ENCODE results near the gene HAP1. TPM values are rescaled to one million over a fixed set of nuclear protein-coding genes. Genes with fewer than 3 reads are reported as not detected.

Gene HAP1
- total and polyA plus RNA-seq, 4 donors, result 0.06 TPM; not detected in 3

- no peaks in the 10 kb centered on the region for H3K9me3 ChIP-seq (ENCODE audit: control insufficient read depth, low read length)
- no peak overlapping the region for H3K4me3 ChIP-seq (ENCODE audit: low read length in 2 of 2)
- DNase-seq, result no peak
- WGBS, 2 donors, result 67 to 69% methylated on average over 17 of the region's 17 CpGs
- H3K4me1 ChIP-seq (ENCODE audit: control insufficient read depth in 1 of 2, insufficient read depth in 2 of 2, low read length in 2 of 2), result no peaks in the 10 kb centered on the region
- ATAC-seq (ENCODE audit: low FRiP score), result no peak
- no peaks in the 10 kb centered on the region for H3K36me3 ChIP-seq (ENCODE audit: control insufficient read depth in 1 of 2, insufficient read depth in 2 of 2, low read length in 1 of 2)
- no peak overlapping the region for H3K27ac ChIP-seq (ENCODE audit: low read depth in 1 of 2, low read length in 2 of 2)
- peaks cover 0 to 3% of the 10 kb centered on the region in 2 donors for H3K27me3 ChIP-seq (ENCODE audit: control insufficient read depth in 1 of 2, insufficient read depth in 2 of 2, low read length in 1 of 2)
- intact Hi-C loops (cut with DNase I), result no loop called here
Measured at GRCh38 chr17:41736983-41737679, 2.7 kb upstream of the HAP1 start.

- no peaks in the 10 kb centered on the region for H3K36me3 ChIP-seq (ENCODE audit: control insufficient read depth in 1 of 2, insufficient read depth in 2 of 2, low read length in 1 of 2)
- WGBS, 2 donors, result 90 to 93% methylated on average over 4 of the region's 4 CpGs
- intact Hi-C loops (cut with DNase I), result no loop called here
- no peak overlapping the region for H3K27ac ChIP-seq (ENCODE audit: low read depth in 1 of 2, low read length in 2 of 2)
- DNase-seq (no peak), ATAC-seq (ENCODE audit: low FRiP score) (no peak)
- H3K27me3 ChIP-seq (ENCODE audit: control insufficient read depth in 1 of 2, insufficient read depth in 2 of 2, low read length in 1 of 2), result peaks cover 0 to 3% of the 10 kb centered on the region in 2 donors
- no peaks in the 10 kb centered on the region for H3K9me3 ChIP-seq (ENCODE audit: control insufficient read depth, low read length)
- no peak overlapping the region for H3K4me3 ChIP-seq (ENCODE audit: low read length in 2 of 2)
- no peaks in the 10 kb centered on the region for H3K4me1 ChIP-seq (ENCODE audit: control insufficient read depth in 1 of 2, insufficient read depth in 2 of 2, low read length in 2 of 2)
Measured at GRCh38 chr17:41735744-41736143, 1.3 kb upstream of the HAP1 start.

DNA sequence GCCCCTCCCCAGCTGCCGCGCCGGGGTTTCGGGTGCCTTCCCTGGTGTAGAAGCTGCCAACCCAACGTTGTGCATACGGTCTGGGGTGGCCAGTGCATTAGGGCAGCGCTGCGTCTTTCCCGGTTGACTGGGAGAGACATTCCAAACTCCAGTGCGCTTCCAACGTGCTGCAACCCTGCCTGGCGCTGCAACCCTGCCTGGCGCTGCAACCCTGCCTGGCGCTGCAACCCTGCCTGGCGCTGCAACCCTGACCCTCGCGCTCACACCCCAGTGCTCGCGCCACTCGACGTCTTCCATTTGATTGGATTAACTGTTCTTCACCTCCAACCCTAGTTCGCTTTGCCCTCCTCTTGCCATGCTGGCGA, 488 bp upstream of the HAP1 start:
- 3% methylated on average over 23 of the region's 23 CpGs for WGBS, 2 donors
- intact Hi-C loops (cut with DNase I), result no loop called here
- Histone ChIP-seq H3K9me3 (ENCODE audit: control insufficient read depth, low read length) (no peaks in the 10 kb centered on the region), H3K36me3 (ENCODE audit: control insufficient read depth in 1 of 2, insufficient read depth in 2 of 2, low read length in 1 of 2) (no peaks in the 10 kb centered on the region), H3K4me3 (ENCODE audit: low read length in 2 of 2) (no peak overlapping the region), H3K27me3 (ENCODE audit: control insufficient read depth in 1 of 2, insufficient read depth in 2 of 2, low read length in 1 of 2) (peaks cover 0 to 3% of the 10 kb centered on the region in 2 donors), H3K4me1 (ENCODE audit: control insufficient read depth in 1 of 2, insufficient read depth in 2 of 2, low read length in 2 of 2) (no peaks in the 10 kb centered on the region), H3K27ac (ENCODE audit: low read depth in 1 of 2, low read length in 2 of 2) (no peak overlapping the region)
- ATAC-seq (ENCODE audit: low FRiP score), result no peak
- no peak for DNase-seq

- DNase-seq (no peak), ATAC-seq (ENCODE audit: low FRiP score) (no peak)
- Histone ChIP-seq H3K4me1 (ENCODE audit: control insufficient read depth in 1 of 2, insufficient read depth in 2 of 2, low read length in 2 of 2) (no peaks in the 10 kb centered on the region), H3K27ac (ENCODE audit: low read depth in 1 of 2, low read length in 2 of 2) (no peak overlapping the region), H3K4me3 (ENCODE audit: low read length in 2 of 2) (no peak overlapping the region), H3K9me3 (ENCODE audit: control insufficient read depth, low read length) (no peaks in the 10 kb centered on the region), H3K27me3 (ENCODE audit: control insufficient read depth in 1 of 2, insufficient read depth in 2 of 2, low read length in 1 of 2) (peaks cover 0 to 3% of the 10 kb centered on the region in 2 donors), H3K36me3 (ENCODE audit: control insufficient read depth in 1 of 2, insufficient read depth in 2 of 2, low read length in 1 of 2) (no peaks in the 10 kb centered on the region)
- 8 to 10% methylated on average over 36 to 40 of the region's 40 CpGs for WGBS, 2 donors
- intact Hi-C loops (cut with DNase I), result no loop called here
Measured at GRCh38 chr17:41733348-41734138, 900 bp downstream of the HAP1 start.

DNA sequence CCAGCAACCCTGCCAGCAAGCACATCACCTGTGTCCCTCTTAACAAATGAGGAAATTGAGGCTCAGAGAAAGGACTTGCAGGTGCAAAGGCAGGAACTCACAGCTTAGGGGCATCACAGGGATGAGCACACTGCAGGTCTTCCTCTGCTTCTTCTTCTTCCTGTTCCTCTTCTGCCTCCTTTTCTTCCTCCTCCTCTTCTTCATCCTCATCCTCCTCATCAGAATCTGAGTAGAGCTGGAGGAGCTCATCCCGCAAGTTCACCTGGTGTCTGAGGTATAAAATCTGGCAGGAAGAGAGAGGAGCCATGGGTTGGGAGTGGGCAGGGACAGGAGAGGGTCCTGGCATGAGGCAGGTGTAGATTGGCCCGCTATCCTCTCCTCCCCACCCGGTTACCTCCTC, 2.6 kb downstream of the HAP1 start:
- Histone ChIP-seq H3K36me3 (ENCODE audit: control insufficient read depth in 1 of 2, insufficient read depth in 2 of 2, low read length in 1 of 2) (no peaks in the 10 kb centered on the region), H3K27me3 (ENCODE audit: control insufficient read depth in 1 of 2, insufficient read depth in 2 of 2, low read length in 1 of 2) (peaks cover 0 to 3% of the 10 kb centered on the region in 2 donors), H3K27ac (ENCODE audit: low read depth in 1 of 2, low read length in 2 of 2) (no peak overlapping the region), H3K4me1 (ENCODE audit: control insufficient read depth in 1 of 2, insufficient read depth in 2 of 2, low read length in 2 of 2) (no peaks in the 10 kb centered on the region), H3K9me3 (ENCODE audit: control insufficient read depth, low read length) (no peaks in the 10 kb centered on the region), H3K4me3 (ENCODE audit: low read length in 2 of 2) (no peak overlapping the region)
- WGBS, 2 donors, result 41 to 43% methylated on average over 3 of the region's 3 CpGs
- ATAC-seq (ENCODE audit: low FRiP score) (no peak), DNase-seq (no peak)
- intact Hi-C loops (cut with DNase I), result no loop called here

GRCh38 chr17:41730479-41730878, 4.0 kb downstream of the HAP1 start:
- H3K36me3 ChIP-seq (ENCODE audit: control insufficient read depth in 1 of 2, insufficient read depth in 2 of 2, low read length in 1 of 2), result no peaks in the 10 kb centered on the region
- no peak for DNase-seq
- H3K4me3 ChIP-seq (ENCODE audit: low read length in 2 of 2), result no peak overlapping the region
- H3K4me1 ChIP-seq (ENCODE audit: control insufficient read depth in 1 of 2, insufficient read depth in 2 of 2, low read length in 2 of 2), result no peaks in the 10 kb centered on the region
- intact Hi-C loops (cut with DNase I), result no loop called here
- no peak for ATAC-seq (ENCODE audit: low FRiP score)
- no peaks in the 10 kb centered on the region for H3K9me3 ChIP-seq (ENCODE audit: control insufficient read depth, low read length)
- WGBS, 2 donors, result 43 to 50% methylated on average over 4 of the region's 4 CpGs
- H3K27me3 ChIP-seq (ENCODE audit: control insufficient read depth in 1 of 2, insufficient read depth in 2 of 2, low read length in 1 of 2), result peaks cover 0 to 3% of the 10 kb centered on the region in 2 donors
- H3K27ac ChIP-seq (ENCODE audit: low read depth in 1 of 2, low read length in 2 of 2), result no peak overlapping the region

DNA sequence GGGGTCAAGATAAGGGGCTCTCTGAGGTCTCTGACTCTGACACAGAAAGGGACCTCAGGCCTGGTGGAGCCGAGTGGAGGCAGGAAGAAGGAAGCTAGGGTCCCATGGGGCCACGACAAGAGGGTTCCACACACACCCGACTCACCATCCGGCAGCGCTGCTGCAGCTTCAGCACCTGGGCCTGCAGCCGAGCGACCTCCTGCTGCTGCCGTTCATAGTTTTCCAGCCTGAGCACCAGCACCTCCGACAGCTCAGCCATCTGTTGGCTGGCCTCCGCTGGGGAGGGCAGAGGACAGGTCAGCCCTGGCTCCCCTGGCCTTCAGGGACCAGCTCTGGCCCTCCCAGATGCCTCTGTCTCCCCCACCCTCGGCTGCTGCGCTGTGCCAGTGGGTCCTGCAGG, 6.4 kb downstream of the HAP1 start:
- no peaks in the 10 kb centered on the region for H3K9me3 ChIP-seq (ENCODE audit: control insufficient read depth, low read length)
- 77 to 78% methylated on average over 12 of the region's 12 CpGs for WGBS, 2 donors
- H3K36me3 ChIP-seq (ENCODE audit: control insufficient read depth in 1 of 2, insufficient read depth in 2 of 2, low read length in 1 of 2), result no peaks in the 10 kb centered on the region
- no peak overlapping the region for H3K27ac ChIP-seq (ENCODE audit: low read depth in 1 of 2, low read length in 2 of 2)
- ATAC-seq (ENCODE audit: low FRiP score) (no peak), DNase-seq (no peak)
- intact Hi-C loops (cut with DNase I), result no loop called here
- H3K4me1 ChIP-seq (ENCODE audit: control insufficient read depth in 1 of 2, insufficient read depth in 2 of 2, low read length in 2 of 2), result no peaks in the 10 kb centered on the region
- H3K4me3 ChIP-seq (ENCODE audit: low read length in 2 of 2), result no peak overlapping the region
- no peaks in the 10 kb centered on the region for H3K27me3 ChIP-seq (ENCODE audit: control insufficient read depth in 1 of 2, insufficient read depth in 2 of 2, low read length in 1 of 2)

DNA sequence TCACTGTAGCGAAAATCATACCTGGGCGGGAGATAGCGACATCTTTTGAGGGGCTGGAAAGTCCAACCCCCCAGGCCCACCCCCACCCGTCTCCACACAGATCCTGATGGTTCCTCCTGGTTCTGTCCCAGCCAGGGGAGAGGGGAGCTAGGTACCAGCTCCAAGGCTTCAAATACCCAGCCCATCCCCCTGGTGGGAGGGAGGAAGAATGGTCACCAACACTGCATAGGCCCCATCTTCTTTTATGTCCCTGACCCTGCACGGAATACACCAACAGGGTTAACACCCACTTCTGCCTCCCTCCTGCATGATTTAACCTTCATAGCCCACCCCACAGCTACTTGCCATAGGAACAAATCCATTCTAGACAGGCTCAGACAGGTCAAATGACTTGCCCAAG, 9.3 kb downstream of the HAP1 start:
- 88 to 89% methylated on average over 5 of the region's 5 CpGs for WGBS, 2 donors
- Histone ChIP-seq H3K9me3 (ENCODE audit: control insufficient read depth, low read length) (no peaks in the 10 kb centered on the region), H3K4me1 (ENCODE audit: control insufficient read depth in 1 of 2, insufficient read depth in 2 of 2, low read length in 2 of 2) (no peaks in the 10 kb centered on the region), H3K27me3 (ENCODE audit: control insufficient read depth in 1 of 2, insufficient read depth in 2 of 2, low read length in 1 of 2) (no peaks in the 10 kb centered on the region), H3K27ac (ENCODE audit: low read depth in 1 of 2, low read length in 2 of 2) (no peak overlapping the region), H3K4me3 (ENCODE audit: low read length in 2 of 2) (no peak overlapping the region), H3K36me3 (ENCODE audit: control insufficient read depth in 1 of 2, insufficient read depth in 2 of 2, low read length in 1 of 2) (no peaks in the 10 kb centered on the region)
- DNase-seq, result no peak
- ATAC-seq (ENCODE audit: low FRiP score), result no peak
- intact Hi-C loops (cut with DNase I), result no loop called here

GRCh38 chr17:41724476-41725050, 9.9 kb downstream of the HAP1 start:
- 73 to 75% methylated on average over 16 to 17 of the region's 17 CpGs for WGBS, 2 donors
- DNase-seq (no peak), ATAC-seq (ENCODE audit: low FRiP score) (no peak)
- H3K4me1 ChIP-seq (ENCODE audit: control insufficient read depth in 1 of 2, insufficient read depth in 2 of 2, low read length in 2 of 2), result no peaks in the 10 kb centered on the region
- H3K4me3 ChIP-seq (ENCODE audit: low read length in 2 of 2), result no peak overlapping the region
- no peak overlapping the region for H3K27ac ChIP-seq (ENCODE audit: low read depth in 1 of 2, low read length in 2 of 2)
- H3K36me3 ChIP-seq (ENCODE audit: control insufficient read depth in 1 of 2, insufficient read depth in 2 of 2, low read length in 1 of 2), result no peaks in the 10 kb centered on the region
- no peaks in the 10 kb centered on the region for H3K27me3 ChIP-seq (ENCODE audit: control insufficient read depth in 1 of 2, insufficient read depth in 2 of 2, low read length in 1 of 2)
- H3K9me3 ChIP-seq (ENCODE audit: control insufficient read depth, low read length), result no peaks in the 10 kb centered on the region
- intact Hi-C loops (cut with DNase I), result no loop called here
